Memory B cell (primary cell): Measurements from ENCODE around the gene USP12.
"Not testable (repeated sequence)": the region's sequence is repeated elsewhere in the genome, so short reads cannot be mapped to it uniquely, and the experiment has no call there.

Source experiments
- ATAC-seq: fragments of 150-1000 bp; cut with Tn5 transposase; 2 replicates; pipeline ENCODE4 v1.10.0; 2021; ENCODE audit warnings: low read depth, mild to moderate bottlenecking, moderate library complexity
- DNase-seq, 2 donors: peaks; one replicate each; pipeline ENCODE4 v3.0.0; 2022; ENCODE audit warnings: low spot score in 2 of 2
- H3K27ac Mint-ChIP-seq: one replicate; pipeline ENCODE4 v1.8.0; 2022; ENCODE audit warnings: mild to moderate bottlenecking, moderate library complexity, mixed read lengths
- H3K27me3 Mint-ChIP-seq: one replicate; pipeline ENCODE4 v1.8.0; 2022; ENCODE audit warnings: mixed read lengths
- H3K36me3 Mint-ChIP-seq: one replicate; pipeline ENCODE4 v1.8.0; 2022; ENCODE audit warnings: mild to moderate bottlenecking, mixed read lengths
- H3K4me1 Mint-ChIP-seq: one replicate; pipeline ENCODE4 v1.8.0; 2022; ENCODE audit warnings: mixed read lengths
- H3K4me3 Mint-ChIP-seq: one replicate; pipeline ENCODE4 v1.8.0; 2022; ENCODE audit warnings: mild to moderate bottlenecking, moderate library complexity, mixed read lengths
- H3K9me3 Mint-ChIP-seq: one replicate; pipeline ENCODE4 v1.8.0; 2022; ENCODE audit warnings: mixed read lengths

The USP12 gene

DNA sequence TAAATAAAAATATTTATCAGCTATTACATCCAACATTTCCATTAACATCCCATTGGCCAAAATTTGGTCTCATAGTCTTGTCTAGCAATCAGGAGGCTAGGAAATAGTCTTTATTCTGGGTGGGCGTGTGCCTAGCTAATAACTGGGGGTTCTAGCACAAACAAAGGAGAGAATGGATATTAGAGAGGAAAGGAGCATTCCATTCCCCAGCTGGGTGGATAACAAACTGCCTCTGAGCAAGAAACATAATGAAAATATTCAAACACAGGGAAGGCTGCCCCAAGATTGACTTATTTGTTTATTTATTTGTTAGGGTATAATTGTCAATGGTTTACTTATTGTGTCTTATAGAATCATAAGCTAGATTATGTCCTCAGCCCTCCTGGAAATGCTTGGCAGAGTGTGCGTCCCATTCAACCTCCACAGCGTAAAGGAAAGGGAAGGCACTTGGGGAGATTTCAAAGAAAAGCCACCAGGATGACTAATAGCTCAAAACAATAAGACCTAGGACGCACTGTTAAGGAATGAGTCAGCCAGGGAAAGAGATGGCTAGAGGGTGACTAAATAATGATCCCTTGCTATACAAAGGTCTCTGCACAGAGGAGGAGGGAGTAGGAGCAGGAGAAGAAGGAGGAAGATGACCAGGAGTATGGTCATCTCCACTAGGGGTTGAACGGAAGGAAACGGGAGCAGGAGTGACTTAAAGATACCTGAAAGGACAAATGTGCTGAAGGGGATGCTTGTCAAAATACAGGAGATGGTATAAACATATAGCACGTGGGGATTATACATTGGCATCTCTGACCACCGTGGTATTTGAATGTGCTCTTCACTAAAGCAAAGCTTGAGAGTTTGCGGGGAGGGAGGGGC lies 23.5 kb upstream of the USP12 start:
- no peak for DNase-seq
- H3K27me3 Mint-ChIP-seq: peaks cover 6% of the 10 kb centered on the region

DNA sequence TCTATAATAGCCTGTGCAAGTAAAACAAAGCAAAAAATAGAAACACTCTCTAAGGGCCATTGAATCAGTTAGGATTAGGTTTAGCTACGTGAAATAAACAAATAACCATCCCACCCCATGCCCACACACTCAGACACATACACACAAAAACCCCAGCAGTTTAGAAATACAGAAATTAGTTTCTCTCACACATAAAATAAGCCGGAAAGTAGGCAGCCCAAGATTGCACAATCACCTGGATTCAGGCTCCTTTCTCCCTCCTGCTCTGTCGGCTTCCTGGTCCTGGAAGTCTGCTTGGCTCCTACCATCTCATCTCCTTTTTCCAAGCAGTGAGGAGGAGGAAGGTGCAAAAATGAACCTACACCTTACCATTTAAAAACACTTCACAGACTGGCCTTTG lies 22.6 kb upstream of the USP12 start:
- H3K27ac Mint-ChIP-seq: no peak overlapping the region
- H3K9me3 Mint-ChIP-seq: peaks cover 4% of the 10 kb centered on the region
- peaks cover 3% of the 10 kb centered on the region for H3K4me1 Mint-ChIP-seq
- H3K4me3 Mint-ChIP-seq: no peak overlapping the region
- H3K27me3 Mint-ChIP-seq: peaks cover 6% of the 10 kb centered on the region
- no peak for DNase-seq
- ATAC-seq: no peak
- no peaks in the 10 kb centered on the region for H3K36me3 Mint-ChIP-seq

More for the DNA sequence above, 23.5 kb upstream of the USP12 start:
- peaks cover 4% of the 10 kb centered on the region for H3K9me3 Mint-ChIP-seq
- H3K36me3 Mint-ChIP-seq: no peaks in the 10 kb centered on the region
- H3K27ac Mint-ChIP-seq: no peak overlapping the region
- no peak overlapping the region for H3K4me3 Mint-ChIP-seq
- ATAC-seq: no peak
- peaks cover 3% of the 10 kb centered on the region for H3K4me1 Mint-ChIP-seq

- DNase-seq (no peak), ATAC-seq (no peak)
- H3K4me3 Mint-ChIP-seq: no peak overlapping the region
- peaks cover 3% of the 10 kb centered on the region for H3K4me1 Mint-ChIP-seq
- no peaks in the 10 kb centered on the region for H3K36me3 Mint-ChIP-seq
- peaks cover 6% of the 10 kb centered on the region for H3K27me3 Mint-ChIP-seq
- H3K27ac Mint-ChIP-seq: no peak overlapping the region
- H3K9me3 Mint-ChIP-seq: peaks cover 4% of the 10 kb centered on the region
Observed at GRCh38 chr13:27193496-27193895, 21.9 kb upstream of the USP12 start.

DNA sequence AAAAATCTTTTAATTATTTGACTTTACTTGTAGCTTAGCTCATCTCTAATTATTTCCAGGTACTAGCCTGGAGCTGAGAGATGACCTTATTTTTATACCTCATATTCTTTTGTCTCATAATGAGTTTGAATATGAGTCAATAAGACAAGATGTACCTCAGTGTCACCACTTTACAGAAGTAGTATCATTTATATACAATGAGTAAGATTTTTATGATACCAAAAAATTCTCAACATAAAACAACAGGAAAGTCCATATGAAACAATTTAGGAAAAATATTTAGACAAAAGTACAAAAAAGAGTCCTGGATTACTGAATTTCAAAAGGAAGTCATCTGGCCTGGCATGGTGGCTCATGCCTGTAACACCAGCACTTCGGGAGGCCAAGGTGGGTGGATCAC lies 21.4 kb upstream of the USP12 start:
- Mint-ChIP-seq H3K36me3 (no peaks in the 10 kb centered on the region), H3K4me1 (peaks cover 3% of the 10 kb centered on the region), H3K9me3 (peaks cover 2% of the 10 kb centered on the region), H3K27ac (no peak overlapping the region), H3K27me3 (peaks cover 6% of the 10 kb centered on the region), H3K4me3 (no peak overlapping the region)
- DNase-seq (no peak), ATAC-seq (no peak)

DNA sequence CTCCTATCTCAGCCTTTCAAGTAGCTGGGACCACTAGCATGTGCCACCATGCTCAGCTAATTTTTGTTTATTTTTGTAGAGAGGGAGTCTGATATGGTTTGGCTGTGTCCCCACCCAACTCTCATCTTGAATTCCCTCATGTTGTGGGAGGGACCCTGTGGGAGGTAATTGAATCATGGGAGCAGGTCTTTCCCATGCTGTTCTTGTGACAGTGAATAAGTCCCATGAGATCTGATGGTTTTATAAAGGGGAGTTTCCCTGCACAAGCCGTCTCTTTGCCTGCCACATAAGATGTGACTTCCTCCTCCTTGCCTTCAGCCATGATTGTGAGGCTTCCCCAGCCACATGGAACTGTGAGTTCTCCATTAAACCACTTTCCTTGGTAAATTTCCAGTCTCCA lies 20.8 kb upstream of the USP12 start:
- peak; percentile 63 for ATAC-seq
- H3K36me3 Mint-ChIP-seq, H3K27me3 Mint-ChIP-seq, H3K27ac Mint-ChIP-seq, H3K9me3 Mint-ChIP-seq, DNase-seq, H3K4me3 Mint-ChIP-seq, H3K4me1 Mint-ChIP-seq: not testable (repeated sequence)

DNA sequence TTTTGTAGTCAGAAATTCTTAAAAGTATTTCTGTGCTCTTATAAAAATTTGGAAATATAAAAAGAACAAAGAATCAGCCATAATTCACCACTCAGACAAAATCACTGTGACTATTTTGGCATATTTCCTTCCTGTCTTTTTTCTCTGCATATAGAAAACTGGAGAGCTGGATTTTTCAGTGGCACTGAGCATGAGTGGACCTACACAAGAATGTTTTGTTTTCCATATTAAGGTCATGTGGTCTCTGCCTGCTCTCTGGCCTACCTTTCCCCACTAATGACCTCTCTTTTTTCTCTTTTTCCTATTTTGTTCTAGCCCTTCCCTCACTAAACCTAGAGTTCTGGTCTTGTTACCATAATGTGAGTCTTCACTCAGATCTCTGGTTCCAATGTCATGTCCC lies 17.6 kb upstream of the USP12 start:
- no peak overlapping the region for H3K27ac Mint-ChIP-seq
- no peaks in the 10 kb centered on the region for H3K27me3 Mint-ChIP-seq
- no peak overlapping the region for H3K4me3 Mint-ChIP-seq
- no peak for DNase-seq
- H3K4me1 Mint-ChIP-seq: peaks cover 3% of the 10 kb centered on the region
- H3K36me3 Mint-ChIP-seq: no peaks in the 10 kb centered on the region
- no peaks in the 10 kb centered on the region for H3K9me3 Mint-ChIP-seq
- no peak for ATAC-seq

- H3K27ac Mint-ChIP-seq: no peak overlapping the region
- H3K9me3 Mint-ChIP-seq: no peaks in the 10 kb centered on the region
- H3K36me3 Mint-ChIP-seq: no peaks in the 10 kb centered on the region
- DNase-seq: no peak
- ATAC-seq: no peak
- peaks cover 2% of the 10 kb centered on the region for H3K27me3 Mint-ChIP-seq
- no peak overlapping the region for H3K4me3 Mint-ChIP-seq
- peaks cover 3% of the 10 kb centered on the region for H3K4me1 Mint-ChIP-seq
Observed at GRCh38 chr13:27188239-27188638, 16.6 kb upstream of the USP12 start.

- Mint-ChIP-seq H3K9me3 (no peaks in the 10 kb centered on the region), H3K4me1 (no peaks in the 10 kb centered on the region), H3K27me3 (peaks cover 2% of the 10 kb centered on the region), H3K27ac (no peak overlapping the region), H3K36me3 (peaks cover 2% of the 10 kb centered on the region), H3K4me3 (no peak overlapping the region)
- DNase-seq (no peak), ATAC-seq (no peak)
Observed at GRCh38 chr13:27186295-27186694, 14.7 kb upstream of the USP12 start.

GRCh38 chr13:27183561-27184147 lies 12.0 kb upstream of the USP12 start:
- Mint-ChIP-seq H3K4me3 (no peak overlapping the region), H3K9me3 (no peaks in the 10 kb centered on the region)
- DNase-seq: no peak

GRCh38 chr13:27182844-27183497 lies 11.4 kb upstream of the USP12 start:
- Mint-ChIP-seq H3K27ac (no peak overlapping the region), H3K9me3 (no peaks in the 10 kb centered on the region), H3K4me3 (no peak overlapping the region), H3K4me1 (no peaks in the 10 kb centered on the region), H3K36me3 (peaks cover 2% of the 10 kb centered on the region), H3K27me3 (peaks cover 2% of the 10 kb centered on the region)
- DNase-seq (no peak), ATAC-seq (no peak)

More at GRCh38 chr13:27183561-27184147, 12.0 kb upstream of the USP12 start:
- peaks cover 2% of the 10 kb centered on the region for H3K36me3 Mint-ChIP-seq
- no peak overlapping the region for H3K27ac Mint-ChIP-seq
- peaks cover 2% of the 10 kb centered on the region for H3K27me3 Mint-ChIP-seq
- no peak for ATAC-seq
- H3K4me1 Mint-ChIP-seq: no peaks in the 10 kb centered on the region

DNA sequence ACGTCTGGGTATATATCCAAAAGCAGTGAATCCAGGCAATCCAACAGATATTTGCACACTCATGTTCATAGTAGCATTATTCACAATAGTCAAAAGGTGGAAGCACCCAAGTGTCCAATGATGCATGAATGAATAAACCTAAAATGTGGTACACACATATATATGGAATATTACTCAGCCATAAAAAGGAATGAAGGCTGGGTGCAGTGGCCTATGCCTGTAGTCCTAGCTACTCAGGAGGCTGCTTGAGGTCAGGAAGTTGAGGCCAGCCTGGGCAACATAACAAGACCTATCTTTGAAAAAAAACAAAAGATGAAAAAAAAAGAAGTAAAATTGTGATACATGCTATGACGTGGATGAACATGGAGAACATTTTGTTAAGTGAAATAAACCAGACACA lies 10.4 kb upstream of the USP12 start:
- H3K27me3 Mint-ChIP-seq: peaks cover 2% of the 10 kb centered on the region
- ATAC-seq (no peak), DNase-seq (no peak)
- no peak overlapping the region for H3K4me3 Mint-ChIP-seq
- H3K27ac Mint-ChIP-seq: no peak overlapping the region
- no peaks in the 10 kb centered on the region for H3K9me3 Mint-ChIP-seq
- H3K36me3 Mint-ChIP-seq: peaks cover 2% of the 10 kb centered on the region
- peaks cover 4% of the 10 kb centered on the region for H3K4me1 Mint-ChIP-seq

GRCh38 chr13:27177852-27178251 lies 6.2 kb upstream of the USP12 start:
- Mint-ChIP-seq H3K9me3 (no peaks in the 10 kb centered on the region), H3K27me3 (no peaks in the 10 kb centered on the region), H3K4me3 (no peak overlapping the region), H3K27ac (no peak overlapping the region), H3K4me1 (peaks cover 29% of the 10 kb centered on the region), H3K36me3 (no peaks in the 10 kb centered on the region)
- ATAC-seq: peak; percentile 14
- DNase-seq: no peak

DNA sequence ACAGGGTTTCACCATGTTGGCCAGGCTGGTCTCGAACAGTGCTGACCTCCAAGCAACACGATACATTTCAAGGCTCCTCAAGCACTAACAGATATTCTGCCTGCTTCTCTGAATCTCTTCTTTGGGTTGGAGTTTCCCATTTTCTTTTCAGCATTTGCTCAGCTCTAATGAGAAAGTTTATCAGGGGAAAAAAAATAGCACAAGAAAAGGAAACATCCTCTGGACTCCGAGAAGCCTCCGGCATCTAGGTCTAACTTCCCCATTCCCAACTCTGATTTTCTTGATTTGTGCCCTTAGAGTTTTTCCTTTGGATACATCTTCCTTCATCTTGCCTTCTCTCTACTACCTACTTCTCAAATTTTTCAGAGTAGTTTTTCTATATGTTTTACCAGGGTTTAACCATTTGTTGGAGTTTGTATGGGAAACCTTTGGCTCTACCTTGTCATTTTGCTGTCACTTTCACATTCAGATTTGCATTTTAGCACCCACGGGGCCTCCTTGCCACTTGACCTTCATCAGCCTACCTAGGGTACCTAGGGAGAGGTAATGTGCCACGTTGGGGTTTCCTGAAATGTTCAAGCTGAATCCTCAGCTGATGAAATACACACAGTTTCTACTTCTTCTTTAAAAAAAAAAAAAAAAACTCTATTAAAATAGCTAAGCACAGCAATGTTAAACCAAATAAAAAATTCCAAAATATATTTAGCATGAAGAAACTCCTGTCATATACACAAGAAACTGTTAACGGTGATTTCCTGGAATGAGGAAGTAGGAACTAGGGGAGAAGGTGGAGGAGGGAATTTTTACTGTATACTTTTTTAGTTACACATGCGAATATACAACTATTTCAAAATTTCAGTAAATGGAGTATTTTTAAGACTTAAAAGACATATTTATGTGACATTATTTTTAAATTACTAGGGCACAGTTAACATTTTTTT lies 5.1 kb upstream of the USP12 start:
- H3K4me1 Mint-ChIP-seq: peaks cover 29% of the 10 kb centered on the region
- H3K9me3 Mint-ChIP-seq: no peaks in the 10 kb centered on the region
- no peaks in the 10 kb centered on the region for H3K27me3 Mint-ChIP-seq
- ATAC-seq (peak; percentile 6), DNase-seq (no peak)
- H3K27ac Mint-ChIP-seq: peak overlapping the region; percentile 74
- H3K36me3 Mint-ChIP-seq: no peaks in the 10 kb centered on the region
- H3K4me3 Mint-ChIP-seq: peak overlapping the region; percentile 59
